ENCODE measurements around the gene PAX3.
"Not testable (repeated sequence)": the region's sequence is repeated elsewhere in the genome, so short reads cannot be mapped to it uniquely, and the experiment has no call there.

PAX3 gene

GRCh38 chr2:222159221-222159620 lies 139.6 kb downstream of the PAX3 start:
- H3K9ac ChIP-seq (ENCODE audit: low read length), result no peak overlapping the region
- no peak overlapping the region for H3K4me3 ChIP-seq (ENCODE audit: insufficient read depth, low read length, poor library complexity, severe bottlenecking)
- H3K9me3 ChIP-seq (ENCODE audit: insufficient read depth, low read length), result no peaks in the 10 kb centered on the region
- H3K79me2 ChIP-seq (ENCODE audit: insufficient read depth, low read length), result no peaks in the 10 kb centered on the region
- no peak overlapping the region for H2AFZ ChIP-seq (ENCODE audit: low read depth, low read length, severe bottlenecking)
- H3K4me2 ChIP-seq (ENCODE audit: low read depth, low read length, poor library complexity, severe bottlenecking), result no peak overlapping the region
- H3K27me3 ChIP-seq (ENCODE audit: low read length), result no peaks in the 10 kb centered on the region
- H3F3A ChIP-seq (ENCODE audit: insufficient read depth), result no peaks in the 10 kb centered on the region
- no peak overlapping the region for H3K27ac ChIP-seq (ENCODE audit: low read depth, low read length)
- H3K36me3 ChIP-seq (ENCODE audit: low read length), result no peaks in the 10 kb centered on the region
- TF ChIP-seq CTCF (IDR thresholded peaks at IDR 0.05; ENCODE audit: insufficient read depth, low read length, poor library complexity, severe bottlenecking) (no peak), EZH2phosphoT487 (conservative IDR thresholded peaks at IDR 0.05; ENCODE audit: low read length) (no peak)
- no peaks in the 10 kb centered on the region for H4K20me1 ChIP-seq (ENCODE audit: low read depth, low read length)
- no peaks in the 10 kb centered on the region for H3K9me2 ChIP-seq (replicated peaks; ENCODE audit: insufficient read depth, low read length)

- H3K9me3 ChIP-seq (ENCODE audit: insufficient read depth, low read length); H3K4me2 ChIP-seq (ENCODE audit: low read depth, low read length, poor library complexity, severe bottlenecking); H4K20me1 ChIP-seq (ENCODE audit: low read depth, low read length); H3K36me3 ChIP-seq (ENCODE audit: low read length); H3K9ac ChIP-seq (ENCODE audit: low read length); H3K27ac ChIP-seq (ENCODE audit: low read depth, low read length); H2AFZ ChIP-seq (ENCODE audit: low read depth, low read length, severe bottlenecking); H3K27me3 ChIP-seq (ENCODE audit: low read length); H3K9me2 ChIP-seq (replicated peaks; ENCODE audit: insufficient read depth, low read length); H3K4me3 ChIP-seq (ENCODE audit: insufficient read depth, low read length, poor library complexity, severe bottlenecking); H3K79me2 ChIP-seq (ENCODE audit: insufficient read depth, low read length); H3F3A ChIP-seq (ENCODE audit: insufficient read depth): not testable (repeated sequence)
Observed at GRCh38 chr2:222155003-222155664, 143.7 kb downstream of the PAX3 start.
